SK-N-SH (cell line): ENCODE data around the gene LPCAT2.

Source experiments
- CTCF ChIP-seq: fragments of 200-600 bp; sonication (generic); IDR thresholded peaks from 2 replicates; pipeline ENCODE4 v1.6.1; 2017; ENCODE audit warnings: antibody characterized with exemption, mild to moderate bottlenecking, moderate library complexity
- EZH2phosphoT487 ChIP-seq: fragments of 200-600 bp; sonication (generic); IDR thresholded peaks from 2 replicates; pipeline ENCODE4 v1.6.1; 2017; ENCODE audit warnings: low read depth, mixed run types, mild to moderate bottlenecking, antibody characterized with exemption, moderate library complexity, borderline replicate concordance
- NRF1 ChIP-seq: IDR thresholded peaks from 2 replicates; pipeline ENCODE4 v1.6.1; 2012; ENCODE audit warnings: low read depth, mild to moderate bottlenecking, low read length
- TF ChIP-seq, protein P1 (sequence below): IDR thresholded peaks from 2 replicates; pipeline ENCODE4 v1.4.0; 2012; ENCODE audit warnings: low read depth, borderline replicate concordance

- TF ChIP-seq CTCF = no peak
- TF ChIP-seq, protein P1, sequence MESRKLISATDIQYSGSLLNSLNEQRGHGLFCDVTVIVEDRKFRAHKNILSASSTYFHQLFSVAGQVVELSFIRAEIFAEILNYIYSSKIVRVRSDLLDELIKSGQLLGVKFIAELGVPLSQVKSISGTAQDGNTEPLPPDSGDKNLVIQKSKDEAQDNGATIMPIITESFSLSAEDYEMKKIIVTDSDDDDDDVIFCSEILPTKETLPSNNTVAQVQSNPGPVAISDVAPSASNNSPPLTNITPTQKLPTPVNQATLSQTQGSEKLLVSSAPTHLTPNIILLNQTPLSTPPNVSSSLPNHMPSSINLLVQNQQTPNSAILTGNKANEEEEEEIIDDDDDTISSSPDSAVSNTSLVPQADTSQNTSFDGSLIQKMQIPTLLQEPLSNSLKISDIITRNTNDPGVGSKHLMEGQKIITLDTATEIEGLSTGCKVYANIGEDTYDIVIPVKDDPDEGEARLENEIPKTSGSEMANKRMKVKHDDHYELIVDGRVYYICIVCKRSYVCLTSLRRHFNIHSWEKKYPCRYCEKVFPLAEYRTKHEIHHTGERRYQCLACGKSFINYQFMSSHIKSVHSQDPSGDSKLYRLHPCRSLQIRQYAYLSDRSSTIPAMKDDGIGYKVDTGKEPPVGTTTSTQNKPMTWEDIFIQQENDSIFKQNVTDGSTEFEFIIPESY = no peak
- TF ChIP-seq EZH2phosphoT487 = no peak
- no peak for TF ChIP-seq NRF1
Observed at GRCh38 chr16:55468352-55468990, 40.4 kb upstream of the LPCAT2 start.
